Mesenchymal stem cell (in vitro differentiated cells and primary cell): ENCODE results near the gene TMEM50A.
"Not testable (repeated sequence)": the region's sequence is repeated elsewhere in the genome, so short reads cannot be mapped to it uniquely, and the experiment has no call there.

Experiments used
- DNase-seq: peaks from one replicate; pipeline ENCODE4 v3.0.0-alpha.2; 2013
- H2AFZ ChIP-seq: one replicate; pipeline ENCODE4 v1.6.1; 2013; ENCODE audit warnings: low read depth, mild to moderate bottlenecking, control low read depth, inconsistent platforms, low read length, moderate library complexity
- H2AK5ac ChIP-seq: 2 replicates; pipeline ENCODE4 v1.6.1; 2013; ENCODE audit warnings: low read length, moderate library complexity, mild to moderate bottlenecking, inconsistent platforms; ENCODE audit not compliant: severe bottlenecking
- H2BK120ac ChIP-seq: one replicate; pipeline ENCODE4 v1.6.1; 2013; ENCODE audit warnings: low read depth, mild to moderate bottlenecking, inconsistent platforms, low read length, moderate library complexity
- H2BK12ac ChIP-seq, 2 experiments: one replicate each; pipeline ENCODE4 v1.6.1; 2013; ENCODE audit warnings: inconsistent platforms in 2 of 2, low read length in 2 of 2, mild to moderate bottlenecking in 2 of 2, moderate library complexity in 2 of 2, control low read depth in 1 of 2
- H2BK15ac ChIP-seq: one replicate; pipeline ENCODE4 v1.6.1; 2013; ENCODE audit warnings: mild to moderate bottlenecking, low read depth, inconsistent platforms; ENCODE audit not compliant: poor library complexity, severe bottlenecking
- H2BK5ac ChIP-seq: 2 replicates; pipeline ENCODE4 v1.6.1; 2013; ENCODE audit warnings: low read depth, mild to moderate bottlenecking, low read length, control low read depth, inconsistent platforms; ENCODE audit not compliant: poor library complexity, severe bottlenecking
- H3K14ac ChIP-seq, 2 experiments: one replicate each; pipeline ENCODE4 v1.6.1; 2013; ENCODE audit warnings: inconsistent platforms in 2 of 2, low read length in 2 of 2, control low read depth in 1 of 2, mild to moderate bottlenecking in 1 of 2, moderate library complexity in 1 of 2
- H3K18ac ChIP-seq, 2 experiments: one replicate each; pipeline ENCODE4 v1.6.1; 2013; ENCODE audit warnings: inconsistent platforms in 2 of 2, low read length in 2 of 2, control low read depth in 1 of 2, low read depth in 1 of 2, mild to moderate bottlenecking in 1 of 2
- H3K23ac ChIP-seq, 2 experiments: one replicate each; pipeline ENCODE4 v1.6.1; 2013; ENCODE audit warnings: inconsistent platforms in 2 of 2, low read length in 2 of 2, mild to moderate bottlenecking in 2 of 2, moderate library complexity in 2 of 2, control low read depth in 1 of 2
- H3K27ac ChIP-seq: 2 replicates; pipeline ENCODE4 v1.5.1; 2013; ENCODE audit warnings: mild to moderate bottlenecking, moderate library complexity, low read length, control low read depth, inconsistent platforms; ENCODE audit not compliant: poor library complexity, severe bottlenecking
- H3K27me3 ChIP-seq, 2 experiments: 2 replicates each; pipeline versions ENCODE4 v1.6.1 to v1.7.0; 2013; ENCODE audit warnings: low read length in 2 of 2, mild to moderate bottlenecking in 2 of 2, moderate library complexity in 2 of 2, control low read depth in 1 of 2, inconsistent platforms in 1 of 2; ENCODE audit not compliant: control insufficient read depth in 1 of 2, insufficient read depth in 1 of 2
- H3K36me3 ChIP-seq, 2 experiments: 2 replicates each; pipeline versions ENCODE4 v1.6.1 to v1.7.0; 2013; ENCODE audit warnings: low read length in 2 of 2, control low read depth in 1 of 2, inconsistent platforms in 1 of 2, low read depth in 1 of 2, mild to moderate bottlenecking in 1 of 2; ENCODE audit not compliant: insufficient read depth in 2 of 2, control insufficient read depth in 1 of 2
- H3K4ac ChIP-seq, 2 experiments: one replicate each; pipeline ENCODE4 v1.6.1; 2013; ENCODE audit warnings: inconsistent platforms in 2 of 2, low read length in 2 of 2, mild to moderate bottlenecking in 2 of 2, moderate library complexity in 2 of 2, control low read depth in 1 of 2, low read depth in 1 of 2
- H3K4me1 ChIP-seq: 2 replicates; pipeline ENCODE4 v1.6.1; 2013; ENCODE audit warnings: low read depth, low read length, control low read depth; ENCODE audit not compliant: control insufficient read depth, insufficient read depth
- H3K4me2 ChIP-seq: 2 replicates; pipeline ENCODE4 v1.6.1; 2013; ENCODE audit warnings: low read length, mild to moderate bottlenecking, inconsistent platforms; ENCODE audit not compliant: poor library complexity, severe bottlenecking
- H3K4me3 ChIP-seq, 2 experiments: 2 replicates each; pipeline versions ENCODE4 v1.5.1 to v1.7.0; 2013; ENCODE audit warnings: low read length in 2 of 2, mild to moderate bottlenecking in 2 of 2, control low read depth in 1 of 2, low read depth in 1 of 2; ENCODE audit not compliant: insufficient read depth in 1 of 2
- H3K79me1 ChIP-seq: replicated peaks from 2 replicates; pipeline ENCODE4 v1.6.1; 2013; ENCODE audit warnings: mild to moderate bottlenecking, control low read depth, low read length, inconsistent platforms; ENCODE audit not compliant: poor library complexity, severe bottlenecking
- H3K9ac ChIP-seq: 2 replicates; pipeline ENCODE4 v1.7.0; 2013; ENCODE audit warnings: mild to moderate bottlenecking, low read length, moderate library complexity
- H3K9me3 ChIP-seq: 2 replicates; pipeline ENCODE4 v1.7.0; 2013; ENCODE audit warnings: mild to moderate bottlenecking, low read length; ENCODE audit not compliant: control insufficient read depth
- H4K8ac ChIP-seq: one replicate; pipeline ENCODE4 v1.6.1; 2013; ENCODE audit warnings: inconsistent platforms, mild to moderate bottlenecking, low read length, moderate library complexity
- H4K91ac ChIP-seq: one replicate; pipeline ENCODE4 v1.6.1; 2013; ENCODE audit warnings: mild to moderate bottlenecking, low read length, inconsistent platforms
- WGBS: methylation state at CpG from one replicate; pipeline ENCODE4 v1.1.7; 2013; ENCODE audit warnings: mixed read lengths; 5-methylcytosine and 5-hydroxymethylcytosine counted together

The TMEM50A gene

GRCh38 chr1:25327864-25328790 is 10.0 kb upstream of the TMEM50A start:
- not testable (repeated sequence) for H2BK12ac ChIP-seq, H3K9ac ChIP-seq, H3K18ac ChIP-seq, H2AK5ac ChIP-seq, H2BK15ac ChIP-seq, H3K27ac ChIP-seq, H3K4me1 ChIP-seq, H3K14ac ChIP-seq, H4K91ac ChIP-seq, H3K23ac ChIP-seq, H2BK5ac ChIP-seq, H3K9me3 ChIP-seq, H3K4me2 ChIP-seq, H3K4ac ChIP-seq, H4K8ac ChIP-seq, H2BK120ac ChIP-seq, H3K4me3 ChIP-seq, H2AFZ ChIP-seq, DNase-seq, H3K36me3 ChIP-seq, H3K27me3 ChIP-seq, H3K79me1 ChIP-seq
- no CpG with 5 or more reads among the region's 17 CpGs for WGBS

- H3K4ac ChIP-seq, H3K4me1 ChIP-seq, H4K8ac ChIP-seq, H3K4me2 ChIP-seq, H2BK5ac ChIP-seq, H2AFZ ChIP-seq, H3K23ac ChIP-seq, H3K4me3 ChIP-seq, H3K18ac ChIP-seq, H3K27ac ChIP-seq, H4K91ac ChIP-seq, H2BK15ac ChIP-seq, H2AK5ac ChIP-seq, H3K9ac ChIP-seq, H2BK12ac ChIP-seq, H3K79me1 ChIP-seq, H3K36me3 ChIP-seq, H3K14ac ChIP-seq, H2BK120ac ChIP-seq, DNase-seq, H3K27me3 ChIP-seq, H3K9me3 ChIP-seq: not testable (repeated sequence)
- no CpG with 5 or more reads among the region's 4 CpGs for WGBS
These were observed 9.3 kb upstream of the TMEM50A start for GRCh38 chr1:25328791-25329185.

- H3K9ac ChIP-seq, DNase-seq, H2BK120ac ChIP-seq, H3K4me3 ChIP-seq, H3K18ac ChIP-seq, H2AFZ ChIP-seq, H2BK12ac ChIP-seq, H4K91ac ChIP-seq, H3K23ac ChIP-seq, H3K4me1 ChIP-seq, H3K27ac ChIP-seq, H3K27me3 ChIP-seq, H2BK5ac ChIP-seq, H3K4me2 ChIP-seq, H3K9me3 ChIP-seq, H3K36me3 ChIP-seq, H4K8ac ChIP-seq, H3K4ac ChIP-seq, H3K79me1 ChIP-seq, H2AK5ac ChIP-seq, H3K14ac ChIP-seq, H2BK15ac ChIP-seq: not testable (repeated sequence)
- 89% methylated on average over 5 of the region's 5 CpGs for WGBS
These were observed 8.8 kb upstream of the TMEM50A start for GRCh38 chr1:25329336-25329735.

- not testable (repeated sequence) for H2BK120ac ChIP-seq, H3K4me3 ChIP-seq, H3K27ac ChIP-seq, H2BK12ac ChIP-seq, H3K4ac ChIP-seq, H2BK15ac ChIP-seq, H3K4me1 ChIP-seq, H3K27me3 ChIP-seq, H2AK5ac ChIP-seq, H3K18ac ChIP-seq, H2BK5ac ChIP-seq, H3K14ac ChIP-seq, H3K4me2 ChIP-seq, H3K36me3 ChIP-seq, H2AFZ ChIP-seq, H3K79me1 ChIP-seq, H3K9me3 ChIP-seq, H3K23ac ChIP-seq, H4K91ac ChIP-seq
- Histone ChIP-seq H4K8ac (peak overlapping the region; percentile 28), H3K9ac (peak overlapping the region; percentile 51)
- no CpG with 5 or more reads among the region's 5 CpGs for WGBS
- peak; percentile 81 for DNase-seq
These were observed 8.2 kb upstream of the TMEM50A start for GRCh38 chr1:25329950-25330349.
